OCI-LY7 (cell line): ENCODE results near the gene CLTRN. TPM values are rescaled to one million over a fixed set of nuclear protein-coding genes. Genes with fewer than 3 reads are reported as not detected.
A peak's percentile ranks its signal among the peaks of the same experiment; 100 is the strongest.

ENCODE experiments used
- BruUV-seq: library from RNA; stranded (reverse); fragments of 400-500 nt; replicated peaks from 2 replicates; lab custom pipeline; 2021; lab: Mats Ljungman, UMichigan
- CTCF ChIA-PET: fragments of 300-600 bp; sonication (Branson Sonifier 250); formaldehyde crosslinking; loops from one replicate; lab custom pipeline; 2022; ENCODE audit warnings: antibody characterized with exemption; ENCODE audit not compliant: unreplicated experiment; lab: Charles Lee
- POLR2A ChIA-PET: fragments of 300-600 bp; sonication (Branson Sonifier 250); formaldehyde crosslinking; loops from one replicate; lab custom pipeline; 2022; ENCODE audit warnings: antibody characterized with exemption; lab: Charles Lee
- DNase-seq: peaks from one replicate; pipeline ENCODE4 v3.0.0-alpha.2; 2015; ENCODE audit warnings: low spot score
- H2AFZ ChIP-seq: fragments of 200-600 bp; sonication (generic), shearing (Covaris generic); 2 replicates; pipeline ENCODE4 v1.6.1; 2014; ENCODE audit warnings: mild to moderate bottlenecking, antibody characterized with exemption, low read length, moderate library complexity
- H3K27ac ChIP-seq: fragments of 200-600 bp; sonication (generic); 2 replicates; pipeline ENCODE4 v1.5.1; 2014; ENCODE audit warnings: mixed run types, low read depth, mild to moderate bottlenecking, moderate library complexity, low read length, inconsistent platforms; ENCODE audit not compliant: poor library complexity, severe bottlenecking
- H3K36me3 ChIP-seq: fragments of 200-600 bp; sonication (generic); 2 replicates; pipeline ENCODE4 v1.6.1; 2014; ENCODE audit warnings: mild to moderate bottlenecking, antibody characterized with exemption, low read length, moderate library complexity, mixed read lengths; ENCODE audit not compliant: insufficient read depth
- H3K4me1 ChIP-seq: fragments of 200-600 bp; sonication (generic); 2 replicates; pipeline ENCODE4 v1.5.1; 2014; ENCODE audit warnings: mild to moderate bottlenecking, low read length; ENCODE audit not compliant: insufficient read depth, poor library complexity, severe bottlenecking
- H3K4me2 ChIP-seq: fragments of 200-600 bp; sonication (generic); 2 replicates; pipeline ENCODE4 v1.6.1; 2014; ENCODE audit warnings: mild to moderate bottlenecking, low read length
- H3K4me3 ChIP-seq: fragments of 200-600 bp; sonication (generic); 2 replicates; pipeline ENCODE4 v1.5.1; 2014; ENCODE audit warnings: mild to moderate bottlenecking, low read depth, low read length; ENCODE audit not compliant: poor library complexity, severe bottlenecking
- H3K79me2 ChIP-seq: fragments of 200-600 bp; sonication (generic); 2 replicates; pipeline ENCODE4 v1.6.1; 2016; ENCODE audit warnings: low read depth, mild to moderate bottlenecking, low read length, moderate library complexity, mixed read lengths; ENCODE audit not compliant: insufficient read depth
- H3K9me2 ChIP-seq: fragments of 200-600 bp; sonication (generic); 2 replicates; pipeline ENCODE4 v1.6.1; 2016; ENCODE audit warnings: mild to moderate bottlenecking, low read length, mixed read lengths; ENCODE audit not compliant: insufficient read depth
- H3K9me3 ChIP-seq: fragments of 200-600 bp; sonication (generic); 2 replicates; pipeline ENCODE4 v1.6.1; 2014; ENCODE audit warnings: mild to moderate bottlenecking, mixed run types, low read length, mixed read lengths
- H4K20me1 ChIP-seq: fragments of 200-600 bp; sonication (generic); 2 replicates; pipeline ENCODE4 v1.6.1; 2014; ENCODE audit warnings: mild to moderate bottlenecking, antibody characterized with exemption, low read length, moderate library complexity, mixed read lengths; ENCODE audit not compliant: insufficient read depth
- EZH2phosphoT487 ChIP-seq: fragments of 200-600 bp; sonication (generic); IDR thresholded peaks from 2 replicates; pipeline ENCODE4 v1.6.1; 2018; ENCODE audit warnings: low read depth, borderline replicate concordance, mild to moderate bottlenecking, mixed run types, antibody characterized with exemption, low read length, moderate library complexity, mixed read lengths
- intact Hi-C: fragments of 100-400 bp; cut with micrococcal nuclease; formaldehyde crosslinking; loops from one replicate; pipeline ENCODE4 v1.10.0; 2022; ENCODE audit not compliant: unreplicated experiment
- total RNA-seq, 2 experiments: library from RNA; depleted of rRNA in 1 of 2; stranded (reverse); fragments of >200 nt in 1 of 2; shearing (Covaris generic) in 1 of 2; gene quantifications; 2 replicates each; pipeline ENCODE4 v1.2.3, GENCODE V29; 2014 to 2022
- TF ChIP-seq, protein P1 (sequence below): fragments of 200-600 bp; sonication (generic); conservative IDR thresholded peaks from 2 replicates; pipeline ENCODE4 v1.5.1; 2014; ENCODE audit warnings: mild to moderate bottlenecking, antibody characterized with exemption, low read length, moderate library complexity, mixed read lengths

CLTRN gene
- total RNA-seq, 2 experiments from 2014 or later = not detected

DNA sequence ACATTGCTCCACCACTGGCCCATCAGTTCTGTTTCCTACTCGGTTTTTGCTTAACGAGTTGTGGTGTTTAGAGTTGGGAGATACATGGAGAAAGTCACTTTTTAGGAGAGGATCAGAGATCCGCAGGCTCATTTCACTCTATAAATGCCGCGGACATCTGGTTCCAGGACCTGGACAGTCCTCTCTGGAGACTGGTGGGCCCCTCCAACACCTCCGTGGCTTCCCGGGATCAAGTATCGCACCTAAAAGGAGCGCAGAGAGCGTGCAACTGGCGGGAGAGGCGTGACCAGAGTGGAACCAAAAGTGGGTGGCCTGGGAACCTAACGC lies 9.9 kb upstream of the CLTRN start:
- intact Hi-C loops = loop anchor here (10.0 kb wide), 2 partner anchors 180 to 340 kb away; partner anchors contain the start of genes PIGA and PIR
- DNase-seq = no peak

GRCh38 chrX:15673970-15674369 lies 9.4 kb upstream of the CLTRN start:
- no peaks in the 10 kb centered on the region for H3K9me3 ChIP-seq
- BruUV-seq = no TSS peak
- no peaks in the 10 kb centered on the region for H3K9me2 ChIP-seq
- H3K36me3 ChIP-seq = peaks cover 5% of the 10 kb centered on the region
- H3K4me1 ChIP-seq = peaks cover 24% of the 10 kb centered on the region
- peak overlapping the region; percentile 95 for H3K4me2 ChIP-seq
- peak overlapping the region; percentile 92; the same call in 1 of the 2 replicates for H2AFZ ChIP-seq
- H3K4me3 ChIP-seq = peak overlapping the region; percentile 96
- H4K20me1 ChIP-seq = no peaks in the 10 kb centered on the region
- H3K27ac ChIP-seq = no peak overlapping the region
- POLR2A ChIA-PET = interaction anchor here (0.6 kb wide), 1 partner anchor 8 kb away, joined by 3 read pairs; no protein-coding TSS in a partner anchor
- intact Hi-C loops = loop anchor here (10.0 kb wide), 2 partner anchors 179 to 339 kb away; partner anchors contain the start of genes PIGA and PIR
- TF ChIP-seq, protein P1, sequence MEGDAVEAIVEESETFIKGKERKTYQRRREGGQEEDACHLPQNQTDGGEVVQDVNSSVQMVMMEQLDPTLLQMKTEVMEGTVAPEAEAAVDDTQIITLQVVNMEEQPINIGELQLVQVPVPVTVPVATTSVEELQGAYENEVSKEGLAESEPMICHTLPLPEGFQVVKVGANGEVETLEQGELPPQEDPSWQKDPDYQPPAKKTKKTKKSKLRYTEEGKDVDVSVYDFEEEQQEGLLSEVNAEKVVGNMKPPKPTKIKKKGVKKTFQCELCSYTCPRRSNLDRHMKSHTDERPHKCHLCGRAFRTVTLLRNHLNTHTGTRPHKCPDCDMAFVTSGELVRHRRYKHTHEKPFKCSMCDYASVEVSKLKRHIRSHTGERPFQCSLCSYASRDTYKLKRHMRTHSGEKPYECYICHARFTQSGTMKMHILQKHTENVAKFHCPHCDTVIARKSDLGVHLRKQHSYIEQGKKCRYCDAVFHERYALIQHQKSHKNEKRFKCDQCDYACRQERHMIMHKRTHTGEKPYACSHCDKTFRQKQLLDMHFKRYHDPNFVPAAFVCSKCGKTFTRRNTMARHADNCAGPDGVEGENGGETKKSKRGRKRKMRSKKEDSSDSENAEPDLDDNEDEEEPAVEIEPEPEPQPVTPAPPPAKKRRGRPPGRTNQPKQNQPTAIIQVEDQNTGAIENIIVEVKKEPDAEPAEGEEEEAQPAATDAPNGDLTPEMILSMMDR = no peak
- TF ChIP-seq EZH2phosphoT487 = no peak
- no peak for DNase-seq
- CTCF ChIA-PET = no interaction called here
- H3K79me2 ChIP-seq = peaks cover 33% of the 10 kb centered on the region

More for the DNA sequence above, 9.9 kb upstream of the CLTRN start:
- Histone ChIP-seq H3K9me3 (no peaks in the 10 kb centered on the region), H3K4me3 (peak overlapping the region; percentile 96), H2AFZ (peak overlapping the region; percentile 92), H3K4me2 (peak overlapping the region; percentile 95), H4K20me1 (no peaks in the 10 kb centered on the region), H3K27ac (peak overlapping the region; percentile 86), H3K36me3 (peaks cover 9% of the 10 kb centered on the region), H3K9me2 (no peaks in the 10 kb centered on the region), H3K4me1 (peaks cover 24% of the 10 kb centered on the region), H3K79me2 (peaks cover 38% of the 10 kb centered on the region)
- BruUV-seq = no TSS peak
- POLR2A ChIA-PET = no interaction called here
- TF ChIP-seq EZH2phosphoT487 = no peak
- TF ChIP-seq, protein P1 = no peak
- CTCF ChIA-PET = no interaction called here

DNA sequence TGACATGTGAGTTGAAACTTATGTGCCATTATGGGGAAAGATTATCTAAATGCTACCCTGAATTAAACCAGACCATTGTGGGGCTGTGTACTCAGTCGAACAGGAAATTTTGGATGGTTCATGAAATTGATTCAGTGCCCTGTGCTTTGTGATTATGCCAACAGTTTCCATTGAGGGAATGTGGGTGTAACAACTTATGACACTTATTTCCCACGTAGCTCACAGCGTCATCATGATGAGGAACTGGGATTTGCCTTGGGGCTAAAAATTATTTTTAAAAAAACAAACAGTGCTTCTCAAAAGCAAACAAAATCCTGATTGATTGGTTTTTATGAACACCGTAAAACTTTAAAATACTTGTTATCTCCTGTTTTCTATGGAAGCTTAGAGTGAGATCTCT lies 8.3 kb upstream of the CLTRN start:
- intact Hi-C loops = loop anchor here (10.0 kb wide), 2 partner anchors 178 to 338 kb away; partner anchors contain the start of genes PIGA and PIR
- H3K36me3 ChIP-seq = no peaks in the 10 kb centered on the region; the same call in 1 of the 2 replicates
- no peaks in the 10 kb centered on the region for H4K20me1 ChIP-seq
- ChIA-PET CTCF (no interaction called here), POLR2A (interaction anchor here (0.6 to 1.0 kb wide), 2 partner anchors 476 to 939 kb away, joined by 3 read pairs; no protein-coding TSS in a partner anchor)
- no peak overlapping the region for H3K4me3 ChIP-seq
- BruUV-seq = no TSS peak
- no peaks in the 10 kb centered on the region for H3K9me2 ChIP-seq
- peaks cover 22% of the 10 kb centered on the region for H3K4me1 ChIP-seq
- no peaks in the 10 kb centered on the region for H3K9me3 ChIP-seq
- H3K79me2 ChIP-seq = peaks cover 23% of the 10 kb centered on the region
- no peak for DNase-seq
- H2AFZ ChIP-seq = no peak overlapping the region
- H3K27ac ChIP-seq = no peak overlapping the region
- H3K4me2 ChIP-seq = no peak overlapping the region
- TF ChIP-seq EZH2phosphoT487 = no peak
- TF ChIP-seq, protein P1 = no peak
